C4-2B (cell line): ENCODE measurements around the gene U2AF2.

Source experiments
- H3K27ac ChIP-seq: fragments of 450-650 bp; 2 replicates; pipeline ENCODE4 v1.5.1; 2017
- ZFX ChIP-seq: fragments of 450-650 bp; IDR thresholded peaks from 2 replicates; pipeline ENCODE4 v1.6.1; 2017
- TF ChIP-seq, protein P1 (sequence below): fragments of 450-650 bp; conservative IDR thresholded peaks from 2 replicates; pipeline ENCODE4 v1.5.1; 2017; ENCODE audit warnings: mild to moderate bottlenecking

U2AF2 gene

DNA sequence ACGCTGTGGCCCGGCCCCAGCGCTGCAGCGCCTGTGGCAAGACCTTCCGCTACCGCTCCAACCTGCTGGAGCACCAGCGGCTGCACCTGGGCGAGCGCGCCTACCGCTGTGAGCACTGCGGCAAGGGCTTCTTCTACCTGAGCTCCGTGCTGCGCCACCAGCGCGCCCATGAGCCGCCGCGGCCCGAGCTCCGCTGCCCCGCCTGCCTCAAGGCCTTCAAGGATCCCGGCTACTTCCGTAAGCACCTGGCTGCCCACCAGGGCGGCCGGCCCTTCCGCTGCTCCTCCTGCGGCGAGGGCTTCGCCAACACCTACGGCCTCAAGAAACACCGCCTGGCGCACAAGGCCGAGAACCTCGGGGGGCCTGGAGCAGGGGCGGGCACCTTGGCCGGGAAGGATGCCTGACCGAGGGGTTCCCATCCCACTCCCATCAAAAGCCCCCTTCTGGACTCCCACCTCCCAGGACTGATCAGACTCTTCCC is 38.4 kb upstream of the U2AF2 start:
- no peak for TF ChIP-seq ZFX
- TF ChIP-seq, protein P1, sequence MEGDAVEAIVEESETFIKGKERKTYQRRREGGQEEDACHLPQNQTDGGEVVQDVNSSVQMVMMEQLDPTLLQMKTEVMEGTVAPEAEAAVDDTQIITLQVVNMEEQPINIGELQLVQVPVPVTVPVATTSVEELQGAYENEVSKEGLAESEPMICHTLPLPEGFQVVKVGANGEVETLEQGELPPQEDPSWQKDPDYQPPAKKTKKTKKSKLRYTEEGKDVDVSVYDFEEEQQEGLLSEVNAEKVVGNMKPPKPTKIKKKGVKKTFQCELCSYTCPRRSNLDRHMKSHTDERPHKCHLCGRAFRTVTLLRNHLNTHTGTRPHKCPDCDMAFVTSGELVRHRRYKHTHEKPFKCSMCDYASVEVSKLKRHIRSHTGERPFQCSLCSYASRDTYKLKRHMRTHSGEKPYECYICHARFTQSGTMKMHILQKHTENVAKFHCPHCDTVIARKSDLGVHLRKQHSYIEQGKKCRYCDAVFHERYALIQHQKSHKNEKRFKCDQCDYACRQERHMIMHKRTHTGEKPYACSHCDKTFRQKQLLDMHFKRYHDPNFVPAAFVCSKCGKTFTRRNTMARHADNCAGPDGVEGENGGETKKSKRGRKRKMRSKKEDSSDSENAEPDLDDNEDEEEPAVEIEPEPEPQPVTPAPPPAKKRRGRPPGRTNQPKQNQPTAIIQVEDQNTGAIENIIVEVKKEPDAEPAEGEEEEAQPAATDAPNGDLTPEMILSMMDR: no peak
- no peak overlapping the region for H3K27ac ChIP-seq

DNA sequence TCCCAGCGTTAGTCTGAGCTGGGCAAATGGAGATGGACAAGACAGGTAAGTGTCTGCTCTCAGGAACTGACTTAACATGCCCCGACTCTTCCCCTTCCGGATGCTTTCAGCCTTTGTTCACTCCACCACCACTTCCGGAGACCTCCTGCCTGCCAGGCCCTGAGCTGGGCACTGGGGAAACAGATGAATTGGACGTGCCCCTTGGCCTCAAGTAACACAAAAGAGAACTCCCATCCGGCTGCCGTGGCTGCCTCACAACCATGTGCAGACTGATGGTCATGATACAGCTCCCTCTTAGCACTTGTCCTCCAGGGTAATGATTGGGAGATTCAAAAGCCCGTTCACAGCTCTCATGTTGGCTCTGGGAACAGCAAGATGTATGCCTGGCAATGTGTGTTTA is 37.4 kb upstream of the U2AF2 start:
- no peak overlapping the region for H3K27ac ChIP-seq
- TF ChIP-seq ZFX: no peak
- TF ChIP-seq, protein P1: no peak

DNA sequence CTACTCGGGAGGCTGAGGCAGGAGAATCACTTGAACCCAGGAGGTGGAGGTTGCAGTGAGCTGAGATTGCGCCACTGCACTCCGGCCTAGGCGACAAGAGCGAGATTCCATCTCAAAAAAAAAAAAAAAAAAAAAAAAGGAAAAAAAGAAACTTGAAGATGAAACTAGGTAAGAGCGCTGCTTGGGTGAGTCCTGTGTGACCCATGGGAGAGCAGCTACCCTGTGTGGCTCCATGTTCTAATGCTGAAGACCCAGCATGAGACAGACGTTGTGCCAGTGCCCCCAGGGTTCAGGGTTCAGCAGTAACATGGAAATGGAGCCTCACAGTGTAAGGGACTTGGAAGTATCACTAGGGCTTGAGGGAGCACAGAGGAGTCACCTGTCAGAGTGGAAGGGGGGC is 36.4 kb upstream of the U2AF2 start:
- TF ChIP-seq ZFX: no peak
- TF ChIP-seq, protein P1: no peak
- no peak overlapping the region for H3K27ac ChIP-seq

DNA sequence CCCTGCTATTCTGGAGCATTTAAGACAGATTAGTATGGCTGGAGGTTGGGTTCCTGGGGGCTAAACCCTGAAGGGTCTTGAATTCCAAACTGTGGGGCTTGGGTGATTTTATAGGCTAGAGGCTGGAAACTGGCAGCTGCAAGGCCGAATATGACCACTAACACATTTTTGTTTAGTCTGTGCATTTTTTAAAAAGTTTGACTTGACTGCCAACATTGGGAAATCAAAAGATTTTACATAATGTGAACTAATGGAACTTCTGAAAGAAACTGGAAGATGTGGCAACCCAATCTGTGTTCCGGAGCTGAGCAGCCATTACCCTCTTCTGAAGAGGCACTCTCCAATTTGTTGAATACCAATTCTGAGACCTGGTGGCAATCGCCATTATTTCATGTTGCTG is 35.5 kb upstream of the U2AF2 start:
- H3K27ac ChIP-seq: no peak overlapping the region
- no peak for TF ChIP-seq ZFX
- TF ChIP-seq, protein P1: no peak

DNA sequence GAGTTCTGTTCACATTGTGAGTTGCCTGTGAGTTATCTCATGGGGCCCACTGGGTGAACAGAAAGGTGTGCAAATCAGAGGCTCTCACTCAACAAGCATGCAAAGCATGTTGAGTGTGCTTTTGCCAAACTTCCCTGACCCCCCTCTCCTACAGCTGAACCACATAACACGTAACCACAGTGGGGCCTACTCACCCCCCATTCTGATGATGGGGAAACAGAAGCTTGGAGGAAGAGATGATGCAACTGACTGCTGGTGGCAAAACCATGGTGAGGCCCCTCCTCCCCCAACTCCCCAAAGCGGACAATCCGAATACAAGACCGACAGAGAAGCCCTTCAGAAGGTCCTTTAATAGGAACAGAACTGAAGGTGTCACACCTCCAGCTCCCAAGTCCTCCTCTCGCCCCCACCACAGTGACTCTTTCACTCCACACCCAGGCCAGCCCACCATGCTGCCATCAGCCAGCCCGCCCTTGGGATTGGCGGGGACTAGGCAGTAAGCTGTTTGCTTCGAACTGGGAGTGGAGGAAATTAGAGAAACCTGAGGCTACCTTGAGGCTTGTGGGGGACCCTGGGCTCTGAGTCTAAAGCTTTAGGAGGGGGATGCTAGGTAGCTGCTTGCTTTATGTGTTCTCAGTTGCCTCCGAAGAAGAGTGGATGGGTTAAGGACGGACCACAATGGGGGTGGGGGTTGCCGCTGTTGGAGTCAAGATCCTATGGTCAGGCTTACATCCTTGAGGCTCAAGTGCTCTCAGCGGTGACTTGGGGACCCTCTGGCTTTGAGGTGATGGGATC is 34.2 kb upstream of the U2AF2 start:
- H3K27ac ChIP-seq: no peak overlapping the region
- TF ChIP-seq, protein P1: no peak
- TF ChIP-seq ZFX: no peak

DNA sequence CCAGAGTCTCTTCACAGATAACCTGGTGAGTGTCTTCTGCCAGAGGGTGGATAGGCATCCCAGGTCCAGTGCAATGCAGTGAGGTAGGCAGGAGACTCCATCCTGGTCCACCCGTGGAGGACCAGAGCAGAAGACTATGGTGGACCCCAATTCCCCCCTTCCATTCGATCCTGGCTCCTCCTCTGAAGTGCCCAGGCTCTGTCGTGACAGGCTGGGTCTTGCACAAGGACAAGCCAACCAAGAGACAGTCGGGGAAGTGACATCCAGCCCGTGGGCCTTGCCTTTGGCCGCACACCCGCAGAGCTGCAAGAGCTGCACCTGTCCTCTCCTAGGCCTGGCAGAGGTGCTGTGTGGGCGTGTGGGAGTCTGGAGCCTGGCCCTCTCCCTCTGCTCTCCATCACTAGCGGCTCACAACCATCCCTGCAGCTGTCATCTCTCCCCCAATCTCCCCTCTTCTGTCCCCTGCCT is 33.6 kb upstream of the U2AF2 start:
- no peak for TF ChIP-seq ZFX
- TF ChIP-seq, protein P1: no peak
- H3K27ac ChIP-seq: no peak overlapping the region

DNA sequence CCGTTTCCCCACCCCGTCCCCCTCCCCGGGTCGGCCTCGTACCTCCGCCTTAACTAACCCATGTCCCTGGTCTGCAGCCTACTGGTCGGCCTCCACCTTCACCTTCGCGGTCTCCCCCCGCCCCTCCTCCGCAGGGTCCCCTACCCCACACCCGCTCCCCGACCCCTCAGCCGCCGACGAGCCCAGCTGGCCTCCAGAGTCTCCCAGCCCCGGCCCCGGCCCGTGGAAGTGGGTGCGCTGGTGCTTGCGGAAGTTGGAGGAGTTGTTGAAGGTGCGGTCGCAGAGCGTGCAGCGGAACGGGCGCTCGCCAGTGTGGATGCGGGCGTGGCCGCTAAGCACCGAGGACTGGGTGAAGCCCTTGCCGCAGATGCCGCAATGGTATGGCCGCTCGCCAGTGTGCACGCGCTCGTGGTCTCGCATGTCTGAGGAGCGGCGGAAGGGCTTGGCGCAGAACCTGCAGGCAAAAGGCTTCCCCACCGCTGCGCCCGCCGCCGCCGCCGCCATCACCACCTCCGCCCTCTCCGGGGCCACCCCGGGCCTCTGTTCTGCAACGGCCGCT is 33.1 kb upstream of the U2AF2 start:
- no peak overlapping the region for H3K27ac ChIP-seq
- no peak for TF ChIP-seq ZFX
- TF ChIP-seq, protein P1: no peak
